Adipose tissue (tissue), 3 donors: ENCODE data around the gene YY1AP1. TPM values are rescaled to one million over a fixed set of nuclear protein-coding genes. Genes with fewer than 3 reads are reported as not detected.
"Not testable (repeated sequence)": the region's sequence is repeated elsewhere in the genome, so short reads cannot be mapped to it uniquely, and the experiment has no call there.

Source experiments
- H3K27ac ChIP-seq: one replicate; pipeline ENCODE4 v1.5.1; 2013; ENCODE audit warnings: low read depth, low read length
- WGBS, 3 donors: extraction: QIAGEN DNeasy Blood & Tissue Kit; methylation state at CpG; one replicate each; pipeline ENCODE4 v1.1.7; 2013; 5-methylcytosine and 5-hydroxymethylcytosine counted together
- polyA plus RNA-seq, 3 donors: library from polyadenylated mRNA; stranded (reverse); fragments of 200-250 nt; gene quantifications; one replicate each; pipeline ENCODE4 v1.2.3, GENCODE V29; 2013
- donor health status: healthy with polysubstance abuse.
- donor health status: Bipolar disorder and iron deficiency.
- donor health status: healthy.

The YY1AP1 gene
- polyA plus RNA-seq, 3 donors: 20.8 to 38.3 (median 32.3) TPM

DNA sequence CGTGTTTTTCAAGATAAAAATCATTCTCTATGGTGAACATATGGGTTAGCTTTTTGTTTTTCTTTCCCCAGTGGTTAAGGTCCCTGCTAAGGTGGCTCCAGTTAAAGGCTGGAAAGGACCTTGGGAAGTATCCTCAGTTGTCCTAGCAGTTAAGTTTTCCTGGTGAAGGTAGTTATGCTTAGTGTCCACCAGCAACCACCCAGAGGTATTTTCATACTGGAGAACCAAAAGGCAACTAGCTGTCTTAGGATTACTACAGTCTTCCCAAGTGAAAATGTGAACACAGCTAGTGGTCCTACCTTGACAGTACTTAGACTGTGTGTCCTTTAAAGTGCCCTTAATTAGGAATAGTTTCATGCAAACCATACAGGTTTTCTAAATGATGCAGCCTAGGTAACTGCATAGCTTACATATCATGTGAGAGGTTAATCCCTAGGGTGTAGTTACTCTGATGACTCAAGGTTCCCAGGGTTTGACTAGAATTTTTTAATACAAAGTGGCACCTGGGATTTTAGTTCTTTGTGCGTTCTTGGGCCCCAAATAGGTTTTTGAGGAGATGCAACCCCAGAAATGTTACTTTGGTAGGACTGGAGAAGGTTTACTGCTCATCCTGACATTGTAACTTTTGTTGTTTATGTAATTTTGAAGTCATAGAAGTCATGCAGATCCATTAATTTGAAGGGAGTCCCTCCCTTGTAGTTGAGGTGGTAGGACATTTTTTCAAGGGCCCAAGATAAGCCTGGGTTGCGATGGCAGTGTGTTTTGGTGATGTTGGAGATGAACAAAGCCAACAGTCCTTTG lies 36.5 kb downstream of the YY1AP1 start:
- WGBS, 3 donors: 65 to 75% (median 75%) methylated on average over 3 of the region's 3 CpGs
- no peak overlapping the region for H3K27ac ChIP-seq

DNA sequence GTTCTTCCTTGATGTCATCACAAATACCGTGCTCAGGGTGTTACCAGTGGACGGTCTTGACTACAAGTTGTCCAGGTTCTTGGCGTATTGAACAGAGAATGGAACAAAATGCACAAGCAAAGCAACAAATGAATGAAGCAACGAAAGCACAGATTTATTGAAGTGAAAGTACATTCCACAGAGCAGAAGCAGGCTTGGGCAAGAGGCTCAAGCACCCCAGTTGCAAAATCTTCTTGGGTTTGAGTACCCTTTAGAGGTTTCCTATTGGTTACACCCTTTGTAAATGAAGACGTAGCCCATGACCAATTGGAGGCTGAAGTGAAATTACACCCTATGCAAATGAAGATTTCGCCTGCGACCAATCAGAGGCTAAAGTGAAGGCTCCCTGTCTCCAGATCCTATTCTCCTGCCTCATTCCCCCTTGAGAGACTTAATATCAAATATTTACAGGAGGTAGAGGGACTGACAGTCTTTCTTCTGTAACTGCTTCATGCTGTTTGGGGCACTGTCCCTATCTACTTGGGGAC lies 38.3 kb downstream of the YY1AP1 start:
- no peak overlapping the region for H3K27ac ChIP-seq
- 83 to 89% (median 87%) methylated on average over 7 of the region's 7 CpGs for WGBS, 3 donors

DNA sequence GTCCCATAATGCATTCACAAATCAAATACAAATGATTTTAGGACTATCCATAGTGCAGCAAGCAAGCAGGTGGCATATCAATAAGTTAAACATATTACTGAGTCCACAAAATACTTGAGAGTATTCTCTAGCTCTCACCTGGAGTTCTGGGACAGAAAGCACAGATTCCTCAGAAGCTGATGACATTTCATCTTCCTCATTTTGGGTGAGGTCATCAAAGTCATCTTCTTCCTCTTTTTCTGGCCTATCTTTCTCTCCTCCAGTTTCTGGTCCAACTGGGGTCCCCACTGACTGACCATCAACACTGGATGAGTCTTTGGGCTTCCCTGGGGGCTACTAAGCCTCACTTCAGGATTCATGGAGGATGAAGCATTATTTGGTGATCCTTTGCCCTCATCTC lies 38.9 kb downstream of the YY1AP1 start:
- no peak overlapping the region for H3K27ac ChIP-seq

- 39 to 53% (median 40%) methylated on average over 10 to 11 of the region's 11 CpGs for WGBS, 3 donors
- no peak overlapping the region for H3K27ac ChIP-seq
Measured at GRCh38 chr1:155648207-155649147, 40.1 kb downstream of the YY1AP1 start.

DNA sequence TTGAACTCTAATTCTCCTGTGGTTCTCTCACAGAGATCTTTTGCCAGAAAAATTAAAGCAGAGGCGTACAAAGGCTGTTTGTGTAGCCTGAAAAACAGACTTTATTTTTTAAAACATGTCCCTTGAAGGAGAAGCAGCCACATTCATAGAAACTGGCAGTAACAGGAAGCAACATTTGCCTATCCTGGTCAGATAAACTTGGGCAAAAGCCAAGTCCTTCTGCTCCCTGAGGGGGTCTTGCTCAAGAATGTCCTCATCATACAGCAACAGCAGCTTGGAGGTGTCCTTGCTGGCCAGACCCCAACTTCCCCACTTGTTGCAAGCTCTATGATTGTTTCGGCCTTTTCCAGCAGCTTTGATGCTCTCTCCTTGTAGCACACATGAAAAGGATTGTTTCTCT lies 42.3 kb downstream of the YY1AP1 start:
- H3K27ac ChIP-seq: no peak overlapping the region
- 29 to 89% (median 47%) methylated on average over 2 of the region's 2 CpGs for WGBS, 3 donors

- 56 to 84% (median 59%) methylated on average over 6 of the region's 6 CpGs for WGBS, 3 donors
Measured at GRCh38 chr1:155645648-155646047, 42.9 kb downstream of the YY1AP1 start.

DNA sequence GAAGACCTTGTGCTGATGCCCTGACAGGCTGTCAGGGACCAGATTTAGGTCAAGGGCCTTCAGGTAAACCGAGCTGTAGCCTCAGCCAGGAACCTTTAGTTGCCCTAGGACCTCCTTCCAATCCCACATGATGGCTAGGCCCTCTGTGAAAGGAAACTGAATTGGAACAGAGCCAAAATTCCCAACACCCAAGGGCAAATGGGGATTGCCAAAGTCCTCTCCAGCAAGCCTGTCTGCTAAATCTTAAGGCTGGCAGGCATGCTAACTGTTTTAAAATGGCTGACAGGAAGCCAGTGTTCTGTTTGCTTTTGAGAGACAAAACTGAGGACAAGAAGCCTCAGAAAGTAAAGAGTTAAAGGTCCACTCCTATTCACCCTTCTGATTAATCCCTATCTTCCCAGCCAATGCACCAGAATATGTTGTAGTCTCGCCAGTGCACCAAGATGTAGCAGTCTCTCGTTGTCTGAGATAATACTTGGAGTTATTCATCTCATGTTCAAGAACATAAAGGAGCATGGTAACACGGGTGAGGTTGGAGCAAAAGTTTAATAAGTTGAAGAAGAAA lies 43.5 kb downstream of the YY1AP1 start:
- WGBS, 3 donors: 58 to 70% (median 67%) methylated on average over 4 of the region's 4 CpGs
- no peak overlapping the region for H3K27ac ChIP-seq

More at GRCh38 chr1:155645648-155646047, 42.9 kb downstream of the YY1AP1 start:
- no peak overlapping the region for H3K27ac ChIP-seq

DNA sequence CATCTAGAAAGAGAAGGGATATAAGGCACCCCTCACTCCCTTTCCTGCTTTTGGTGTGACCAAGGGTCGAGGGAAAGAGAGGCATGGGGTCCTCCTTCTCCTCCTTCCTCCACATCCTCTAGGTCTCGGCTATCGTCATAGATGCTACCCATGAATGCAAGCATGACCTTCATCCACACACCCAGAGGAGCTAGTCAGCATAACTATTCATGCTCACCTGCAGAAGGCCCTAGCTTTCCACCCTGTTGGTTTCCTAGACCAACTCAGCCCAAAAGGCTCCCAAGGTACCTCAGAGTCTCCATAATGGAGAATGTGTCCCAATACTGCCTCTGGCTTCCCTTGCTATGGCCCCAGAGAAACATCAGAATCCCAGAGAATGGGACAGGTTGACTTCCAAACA lies 45.3 kb downstream of the YY1AP1 start:
- 82 to 91% (median 89%) methylated on average over 3 of the region's 3 CpGs for WGBS, 3 donors
- no peak overlapping the region for H3K27ac ChIP-seq

DNA sequence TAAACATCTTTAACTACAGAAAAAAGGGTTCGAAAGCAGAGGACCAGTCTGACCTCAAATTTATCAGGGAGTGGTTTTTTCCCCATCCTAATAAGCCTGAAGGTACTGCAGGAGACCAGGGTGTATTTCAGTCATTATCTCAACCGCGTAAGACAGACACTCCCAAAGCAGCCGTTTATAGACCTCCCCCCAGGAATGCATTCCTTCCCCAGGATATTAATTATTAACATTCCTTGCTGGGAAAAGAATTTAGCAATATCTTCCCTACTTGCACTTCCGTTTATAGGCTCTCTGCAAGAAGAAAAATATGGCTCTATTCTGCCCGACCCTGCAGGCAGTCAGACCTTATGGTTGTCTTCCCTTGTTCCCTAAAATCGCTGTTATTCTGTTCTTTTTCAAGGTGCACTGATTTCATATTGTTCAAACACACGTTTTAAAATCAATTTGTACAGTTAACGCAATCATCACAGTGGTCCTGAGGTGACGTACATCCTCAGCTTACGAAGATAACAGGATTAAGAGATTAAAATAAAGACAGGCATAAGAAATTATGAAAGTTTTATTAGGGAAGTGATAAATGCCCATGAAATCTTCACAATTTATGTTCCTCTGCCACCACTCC lies 45.9 kb downstream of the YY1AP1 start:
- WGBS, 3 donors: 71 to 85% (median 84%) methylated on average over 11 of the region's 11 CpGs
- H3K27ac ChIP-seq: not testable (repeated sequence)

DNA sequence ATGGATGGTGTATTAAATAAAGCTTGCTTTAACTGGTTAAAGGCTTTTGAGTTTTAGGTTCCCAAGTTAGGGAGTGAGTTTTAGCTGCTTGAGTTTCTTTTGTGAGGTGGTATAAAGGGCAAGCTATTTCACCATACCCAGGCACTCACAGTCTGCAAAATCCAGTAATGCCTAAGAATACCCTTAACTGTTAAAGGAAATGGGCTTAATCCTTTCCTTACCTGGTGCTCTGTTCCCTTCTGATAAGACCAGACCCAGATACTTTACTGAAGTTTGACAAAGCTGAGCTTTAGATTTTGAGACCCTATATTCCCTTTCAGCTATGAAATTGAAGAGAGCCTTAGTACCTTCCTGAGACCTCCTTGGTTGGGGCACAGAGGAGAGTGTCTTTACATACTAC lies 48.2 kb downstream of the YY1AP1 start:
- no peak overlapping the region for H3K27ac ChIP-seq

DNA sequence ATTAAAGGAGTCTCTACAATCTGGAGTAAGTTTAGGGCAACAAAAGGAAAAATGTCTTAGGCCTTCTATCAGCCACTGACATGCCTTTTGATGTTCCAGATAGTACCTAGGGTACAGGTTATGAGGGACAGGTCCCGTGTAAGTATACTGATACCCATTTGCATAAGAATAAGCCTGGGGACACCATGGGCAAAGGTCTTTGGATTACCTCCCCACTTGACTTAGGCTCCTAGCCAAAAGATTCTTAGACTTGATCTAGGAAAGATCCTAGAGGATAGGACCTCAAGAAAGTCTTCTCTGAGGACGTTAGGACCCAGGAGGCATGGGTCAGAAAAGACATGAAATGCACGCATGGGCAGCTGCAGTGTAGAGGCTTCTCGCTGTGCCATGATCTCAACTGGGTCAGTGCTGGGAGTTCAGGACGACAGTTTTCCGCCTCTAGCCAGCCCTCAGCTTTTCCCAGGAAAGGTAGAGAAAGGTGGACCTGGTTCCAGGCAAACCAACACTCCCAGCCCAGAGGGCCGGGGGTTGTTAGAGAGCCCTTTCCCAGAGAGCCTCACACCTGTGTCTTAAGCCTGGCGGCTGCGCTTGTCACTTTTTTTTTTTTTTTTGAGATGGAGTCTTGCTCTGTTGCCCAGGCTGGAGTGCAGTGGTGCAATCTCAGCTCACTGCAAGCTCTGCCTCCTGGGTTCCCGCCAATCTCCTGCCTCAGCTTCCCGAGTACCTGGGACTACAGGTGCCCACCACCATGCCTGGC lies 52.0 kb downstream of the YY1AP1 start:
- no peak overlapping the region for H3K27ac ChIP-seq
- 84 to 88% (median 85%) methylated on average over 10 to 11 of the region's 11 CpGs for WGBS, 3 donors

DNA sequence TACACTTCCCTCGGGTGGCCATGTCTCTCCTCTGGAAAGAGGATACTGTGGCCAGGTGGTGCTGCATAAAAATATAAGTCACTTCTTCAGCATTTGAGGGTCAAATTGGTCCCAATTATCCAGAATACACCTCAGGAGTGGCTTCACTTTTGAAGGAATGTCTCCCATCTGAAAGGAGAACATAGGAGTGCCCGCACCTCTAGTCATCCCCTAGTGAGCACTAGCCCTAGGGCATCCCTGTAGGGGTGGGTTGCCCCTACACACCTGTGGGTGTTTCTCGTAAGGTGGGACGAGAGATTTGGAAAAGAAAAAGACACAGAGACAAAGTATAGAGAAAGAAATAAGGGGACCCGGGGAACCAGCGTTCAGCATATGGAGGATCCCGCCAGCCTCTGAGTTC lies 62.1 kb downstream of the YY1AP1 start:
- WGBS, 3 donors: 72 to 96% (median 85%) methylated on average over 4 of the region's 7 CpGs
- not testable (repeated sequence) for H3K27ac ChIP-seq

- 65 to 78% (median 77%) methylated on average over 1 of the region's 1 CpG for WGBS, 3 donors
- no peak overlapping the region for H3K27ac ChIP-seq
Measured at GRCh38 chr1:155623357-155623756, 65.2 kb downstream of the YY1AP1 start.

DNA sequence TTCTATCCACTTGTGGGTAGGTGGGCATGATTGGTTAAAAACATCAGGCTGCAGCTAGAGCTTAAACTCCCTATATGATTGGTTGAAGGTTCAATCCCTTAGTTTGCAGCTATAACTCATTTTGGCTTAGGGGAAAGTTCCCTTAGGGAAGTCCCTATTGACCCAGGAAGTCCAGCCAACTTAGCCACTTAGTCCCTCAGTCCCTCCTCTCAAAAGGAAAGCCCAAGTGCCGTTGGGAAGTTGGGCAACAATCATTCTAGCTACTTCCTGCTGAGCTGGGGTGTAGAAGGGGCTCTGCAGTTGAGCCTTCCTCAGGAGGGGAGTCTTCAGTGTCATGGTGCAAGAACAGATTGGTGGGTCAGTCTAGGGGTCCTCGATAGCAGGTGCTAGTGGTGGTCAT lies 66.4 kb downstream of the YY1AP1 start:
- WGBS, 3 donors: 39 to 67% (median 58%) methylated on average over 2 of the region's 2 CpGs

DNA sequence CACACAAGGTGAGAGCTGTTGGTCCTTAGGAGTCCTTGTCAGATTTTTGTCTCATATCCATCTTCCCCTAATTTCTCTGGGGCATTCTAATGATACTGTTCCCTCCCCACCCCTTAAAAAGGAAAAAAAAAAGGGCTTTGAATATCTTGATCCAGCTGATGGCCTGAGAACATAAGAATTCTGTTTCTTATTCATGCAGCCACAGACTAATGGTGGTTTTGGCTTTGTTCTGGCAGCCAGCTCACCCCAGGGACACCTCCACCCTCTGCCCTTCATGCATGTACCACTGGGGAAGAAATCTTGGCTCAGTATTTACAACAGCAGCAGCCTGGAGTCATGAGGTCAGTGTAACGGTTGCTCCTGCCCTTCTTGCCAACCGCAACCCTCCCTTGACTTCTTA lies 75.3 kb downstream of the YY1AP1 start:
- WGBS, 3 donors: no CpG with 5 or more reads among the region's 2 CpGs
- not testable (repeated sequence) for H3K27ac ChIP-seq

More for the DNA sequence above, 66.4 kb downstream of the YY1AP1 start:
- H3K27ac ChIP-seq: no peak overlapping the region

DNA sequence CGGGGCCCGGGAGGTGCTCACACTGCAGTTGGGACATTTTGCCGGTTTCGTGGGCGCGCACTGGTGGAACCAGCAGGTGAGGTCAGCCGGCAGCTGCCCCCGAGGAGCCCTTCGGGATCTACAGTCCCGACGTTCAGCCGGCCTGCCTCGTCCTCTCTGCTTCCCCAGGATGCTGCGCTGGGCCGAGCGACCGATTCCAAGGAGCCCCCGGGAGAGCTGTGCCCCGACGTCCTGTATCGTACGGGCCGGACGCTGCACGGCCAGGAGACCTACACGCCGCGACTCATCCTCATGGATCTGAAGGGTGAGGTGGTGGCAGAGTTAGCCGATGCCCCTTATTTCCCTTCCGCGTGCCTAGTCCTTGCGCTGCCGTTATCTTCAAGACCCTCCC lies 78.3 kb downstream of the YY1AP1 start:
- WGBS, 3 donors: 0 to 10% (median 3%) methylated on average over 1 to 5 of the region's 33 CpGs
- not testable (repeated sequence) for H3K27ac ChIP-seq

DNA sequence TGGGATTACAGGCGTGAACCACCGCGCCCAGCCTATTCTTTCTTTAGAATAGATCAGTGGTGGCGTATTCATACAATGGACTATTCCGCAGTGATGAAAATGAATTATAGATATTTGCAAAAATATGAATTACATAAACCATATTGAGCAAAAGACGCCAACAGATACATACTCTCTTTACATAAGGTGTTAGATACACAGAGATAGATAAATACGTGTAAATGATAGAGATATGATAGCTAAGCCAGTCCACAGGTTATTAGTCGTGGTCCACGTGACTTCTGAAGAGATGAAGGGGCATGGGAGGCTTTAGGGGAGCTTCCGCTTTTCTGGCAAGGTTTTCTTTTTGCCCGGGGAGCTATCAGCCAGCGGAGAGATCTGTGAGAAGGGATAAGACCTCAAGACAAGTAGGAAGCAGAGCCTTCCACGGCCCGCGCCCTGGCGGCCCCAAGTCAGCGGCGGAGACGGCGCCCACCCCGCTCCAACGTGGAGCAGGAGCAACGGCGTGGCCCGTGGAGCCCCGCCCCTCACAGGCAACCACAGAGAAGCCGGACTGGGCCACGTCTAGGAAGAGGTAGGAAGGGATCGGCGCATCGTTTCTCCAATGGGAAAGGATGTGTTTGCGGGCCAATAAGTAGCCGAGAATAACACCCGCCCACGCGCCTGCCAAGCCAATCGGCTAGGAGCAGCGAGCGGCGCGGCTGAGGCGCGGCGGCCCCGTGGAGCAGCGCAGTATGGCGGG lies 78.9 kb downstream of the YY1AP1 start, which contains the start of gene MSTO1:
MSTO1 (plus strand) TSS at position 704 of the 742 bp plus-strand sequence; CDS start at position 735, 31 bp downstream.
- 5 to 8% (median 7%) methylated on average over 42 to 45 of the region's 47 CpGs for WGBS, 3 donors
- no peak within 1 kb of the TSS for H3K27ac ChIP-seq
